Stimulated activated naive CD4-positive, alpha-beta T cell treated with Interleukin-2 at 50 U/mL for 16 hours (primary cell): ENCODE measurements around the gene EIPR1.

Source experiments
- DNase-seq: peaks from one replicate; lab custom pipeline; 2025; lab: John Stamatoyannopoulos, UW

Gene EIPR1

GRCh38 chr2:3324036-3324386 lies 53.6 kb downstream of the EIPR1 start:
- no peak for DNase-seq

- no peak for DNase-seq
Observed at GRCh38 chr2:3323360-3324035, 54.1 kb downstream of the EIPR1 start.

GRCh38 chr2:3322311-3322970 lies 55.2 kb downstream of the EIPR1 start:
- no peak for DNase-seq

- no peak for DNase-seq
Observed at GRCh38 chr2:3321825-3322224, 55.8 kb downstream of the EIPR1 start.

GRCh38 chr2:3320910-3321605 lies 56.6 kb downstream of the EIPR1 start:
- DNase-seq = no peak

GRCh38 chr2:3319745-3320566 lies 57.7 kb downstream of the EIPR1 start:
- DNase-seq = no peak

- DNase-seq = no peak
Observed at GRCh38 chr2:3319134-3319533, 58.5 kb downstream of the EIPR1 start.

- no peak for DNase-seq
Observed at GRCh38 chr2:3317871-3318590, 59.6 kb downstream of the EIPR1 start.

- DNase-seq = no peak
Observed at GRCh38 chr2:3317277-3317685, 60.3 kb downstream of the EIPR1 start.

GRCh38 chr2:3316456-3317276 lies 61.0 kb downstream of the EIPR1 start:
- DNase-seq = no peak

- DNase-seq = no peak
Observed at GRCh38 chr2:3314626-3315025, 63.0 kb downstream of the EIPR1 start.

- no peak for DNase-seq
Observed at GRCh38 chr2:3313781-3314375, 63.7 kb downstream of the EIPR1 start.

- no peak for DNase-seq
Observed at GRCh38 chr2:3312576-3313345, 64.9 kb downstream of the EIPR1 start.

- DNase-seq = no peak
Observed at GRCh38 chr2:3311601-3312000, 66.0 kb downstream of the EIPR1 start.

GRCh38 chr2:3309496-3310355 lies 67.9 kb downstream of the EIPR1 start:
- no peak for DNase-seq

GRCh38 chr2:3307901-3308300 lies 69.7 kb downstream of the EIPR1 start:
- DNase-seq = no peak

GRCh38 chr2:3307236-3307635 lies 70.4 kb downstream of the EIPR1 start:
- no peak for DNase-seq

- no peak for DNase-seq
Observed at GRCh38 chr2:3305952-3306351, 71.7 kb downstream of the EIPR1 start.

GRCh38 chr2:3305431-3305830 lies 72.2 kb downstream of the EIPR1 start:
- DNase-seq = no peak
